ENCODE measurements around the gene UBE2F.

GRCh38 chr2:238065071-238065846 is 98.4 kb downstream of the UBE2F start:
- TF ChIP-seq CTCF (IDR thresholded peaks at IDR 0.05) (no peak), EP300 (IDR thresholded peaks at IDR 0.05) (no peak), POLR2A (IDR thresholded peaks at IDR 0.05) (no peak), POLR2AphosphoS5 (IDR thresholded peaks at IDR 0.05) (no peak)
